Mesothelial cell of epicardium (in vitro differentiated cells): Measurements from ENCODE around the gene CASP9. TPM values are rescaled to one million over a fixed set of nuclear protein-coding genes. Genes with fewer than 3 reads are reported as not detected.

Source experiments
- DNase-seq, 2 experiments: peaks; one replicate each; pipeline ENCODE4 v3.0.0; 2021; ENCODE audit warnings: low spot score in 2 of 2; ENCODE audit not compliant: unreplicated experiment in 2 of 2
- H3K27ac Mint-ChIP-seq: 2 replicates; pipeline ENCODE4 v1.8.0; 2021; ENCODE audit warnings: mixed read lengths
- H3K27me3 Mint-ChIP-seq: 2 replicates; pipeline ENCODE4 v1.8.0; 2021; ENCODE audit warnings: low read depth, mixed read lengths
- H3K36me3 Mint-ChIP-seq: 2 replicates; pipeline ENCODE4 v1.8.0; 2021; ENCODE audit warnings: mixed read lengths
- H3K4me1 Mint-ChIP-seq: 2 replicates; pipeline ENCODE4 v1.8.0; 2021; ENCODE audit warnings: mixed read lengths
- H3K4me3 Mint-ChIP-seq: 2 replicates; pipeline ENCODE4 v1.8.0; 2021; ENCODE audit warnings: mild to moderate bottlenecking, moderate library complexity, mixed read lengths
- H3K9me3 Mint-ChIP-seq: 2 replicates; pipeline ENCODE4 v1.8.0; 2021; ENCODE audit warnings: mixed read lengths
- CTCF ChIP-seq: fragments of 200-600 bp; sonication (generic); IDR thresholded peaks from one replicate; pipeline ENCODE4 v1.5.0; 2021; ENCODE audit warnings: antibody characterized with exemption; ENCODE audit not compliant: unreplicated experiment
- total RNA-seq: library from RNA; stranded (reverse); gene quantifications from 3 replicates; pipeline ENCODE4 v1.2.1, GENCODE V29; 2021

Gene CASP9
- total RNA-seq, 1 donor from 2014 or later, result 23.0 TPM

GRCh38 chr1:15448877-15449462 is 75.0 kb downstream of the CASP9 start:
- Mint-ChIP-seq H3K36me3 (no peaks in the 10 kb centered on the region), H3K27me3 (peaks cover 10% of the 10 kb centered on the region), H3K27ac (no peak overlapping the region)

GRCh38 chr1:15446212-15446611 is 77.8 kb downstream of the CASP9 start:
- peaks cover 14% of the 10 kb centered on the region for H3K27me3 Mint-ChIP-seq
- H3K9me3 Mint-ChIP-seq, result peaks cover 6% of the 10 kb centered on the region
- TF ChIP-seq CTCF, result no peak
- no peak overlapping the region for H3K4me3 Mint-ChIP-seq
- no peak for DNase-seq
- H3K36me3 Mint-ChIP-seq, result no peaks in the 10 kb centered on the region
- no peak overlapping the region for H3K27ac Mint-ChIP-seq
- no peaks in the 10 kb centered on the region for H3K4me1 Mint-ChIP-seq

More at GRCh38 chr1:15448877-15449462, 75.0 kb downstream of the CASP9 start:
- Mint-ChIP-seq H3K9me3 (peaks cover 6% of the 10 kb centered on the region), H3K4me3 (no peak overlapping the region), H3K4me1 (no peaks in the 10 kb centered on the region)
- DNase-seq, result no peak
- no peak for TF ChIP-seq CTCF

- H3K9me3 Mint-ChIP-seq, result no peaks in the 10 kb centered on the region
- DNase-seq, result no peak
- H3K4me1 Mint-ChIP-seq, result no peaks in the 10 kb centered on the region
- H3K4me3 Mint-ChIP-seq, result no peak overlapping the region
- no peak overlapping the region for H3K27ac Mint-ChIP-seq
- H3K36me3 Mint-ChIP-seq, result no peaks in the 10 kb centered on the region
- H3K27me3 Mint-ChIP-seq, result peaks cover 16% of the 10 kb centered on the region
- no peak for TF ChIP-seq CTCF
Observed at GRCh38 chr1:15445390-15446122, 78.5 kb downstream of the CASP9 start.

GRCh38 chr1:15444468-15445389 is 79.3 kb downstream of the CASP9 start:
- peaks cover 16% of the 10 kb centered on the region for H3K27me3 Mint-ChIP-seq
- DNase-seq, result no peak
- no peak for TF ChIP-seq CTCF
- no peak overlapping the region for H3K27ac Mint-ChIP-seq
- no peaks in the 10 kb centered on the region for H3K9me3 Mint-ChIP-seq
- H3K4me3 Mint-ChIP-seq, result no peak overlapping the region
- no peaks in the 10 kb centered on the region for H3K4me1 Mint-ChIP-seq
- H3K36me3 Mint-ChIP-seq, result no peaks in the 10 kb centered on the region

- H3K27me3 Mint-ChIP-seq, result peaks cover 16% of the 10 kb centered on the region
- no peaks in the 10 kb centered on the region for H3K9me3 Mint-ChIP-seq
Observed at GRCh38 chr1:15443281-15443680, 80.7 kb downstream of the CASP9 start.

More at GRCh38 chr1:15443281-15443680, 80.7 kb downstream of the CASP9 start:
- H3K36me3 Mint-ChIP-seq, result no peaks in the 10 kb centered on the region
- no peak overlapping the region for H3K4me3 Mint-ChIP-seq
- no peak for DNase-seq
- H3K27ac Mint-ChIP-seq, result no peak overlapping the region
- TF ChIP-seq CTCF, result no peak
- no peaks in the 10 kb centered on the region for H3K4me1 Mint-ChIP-seq
